Activated CD4-positive, alpha-beta T cell treated with anti-CD3 and anti-CD28 coated beads, Interleukin-2, amount 10 ng/mL, durations not matched to agents 24 days and 14 days (primary cell): ENCODE data around the gene SERPINB6. TPM values are rescaled to one million over a fixed set of nuclear protein-coding genes. Genes with fewer than 3 reads are reported as not detected.
A peak's percentile ranks its signal among the peaks of the same experiment; 100 is the strongest.
"Not testable (repeated sequence)": the region's sequence is repeated elsewhere in the genome, so short reads cannot be mapped to it uniquely, and the experiment has no call there.

Experiments used
- DNase-seq: peaks from one replicate; pipeline ENCODE4 v3.0.0; 2022
- H3K27ac Mint-ChIP-seq: one replicate; pipeline ENCODE4 v1.8.0; 2022; ENCODE audit warnings: mild to moderate bottlenecking, mixed read lengths
- H3K27me3 Mint-ChIP-seq: one replicate; pipeline ENCODE4 v1.8.0; 2022; ENCODE audit warnings: mixed read lengths
- H3K36me3 Mint-ChIP-seq: one replicate; pipeline ENCODE4 v1.8.0; 2022; ENCODE audit warnings: low read depth, mild to moderate bottlenecking, mixed read lengths
- H3K4me1 Mint-ChIP-seq: one replicate; pipeline ENCODE4 v1.8.0; 2021; ENCODE audit warnings: mixed read lengths
- H3K4me3 Mint-ChIP-seq: one replicate; pipeline ENCODE4 v1.8.0; 2022; ENCODE audit warnings: mild to moderate bottlenecking, moderate library complexity, mixed read lengths
- H3K9me3 Mint-ChIP-seq: one replicate; pipeline ENCODE4 v1.8.0; 2021; ENCODE audit warnings: mixed read lengths
- intact Hi-C: fragments of 100-400 bp; cut with micrococcal nuclease; formaldehyde crosslinking; loops from one replicate; pipeline ENCODE4 v1.15.1; 2023
- total RNA-seq: library from RNA; stranded (reverse); gene quantifications from 2 replicates; pipeline ENCODE4 v1.2.3, GENCODE V29; 2022

SERPINB6 gene
- total RNA-seq, 1 donor from 2014 or later: 33.1 TPM

DNA sequence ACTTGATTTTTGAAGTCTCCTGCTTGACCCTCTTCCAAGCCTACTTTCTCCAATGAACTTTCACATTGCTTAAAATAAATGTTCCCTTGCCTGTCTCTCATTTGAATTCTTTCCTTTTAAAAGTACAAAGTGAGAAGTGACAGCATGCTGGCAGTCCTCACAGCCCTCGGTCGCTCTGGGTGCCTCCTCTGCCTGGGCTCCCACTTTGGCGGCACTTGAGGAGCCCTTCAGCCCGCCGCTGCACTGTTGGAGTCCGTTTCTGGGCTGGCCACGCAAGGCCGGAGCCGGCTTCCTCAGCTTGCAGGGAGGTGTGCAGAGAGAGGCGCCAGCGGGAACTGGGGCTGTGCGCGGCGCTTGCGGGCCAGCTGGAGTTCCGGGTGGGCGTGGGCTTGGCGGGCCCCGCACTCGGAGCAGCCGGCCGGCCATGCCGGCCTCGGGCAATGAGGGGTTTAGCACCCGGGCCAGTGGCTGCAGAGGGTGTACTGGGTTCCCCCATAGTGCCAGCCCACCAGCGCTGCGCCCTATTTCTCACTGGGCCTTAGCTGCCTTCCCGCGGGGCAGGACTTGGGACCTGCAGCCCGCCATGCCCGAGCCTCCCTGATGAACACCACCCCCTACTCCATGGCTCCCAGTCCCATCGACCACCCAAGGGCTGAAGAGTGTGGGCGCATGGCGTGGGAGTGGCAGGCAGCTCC is 31.9 kb downstream of the SERPINB6 start:
- peaks cover 51% of the 10 kb centered on the region for H3K4me1 Mint-ChIP-seq
- peak overlapping the region; percentile 97 for H3K27ac Mint-ChIP-seq
- DNase-seq: no peak
- intact Hi-C loops: loop anchor here (1.0 to 2.0 kb wide), 9 partner anchors 13 to 270 kb away; partner anchors contain the start of genes NQO2 and RIPK1
- no peak overlapping the region for H3K4me3 Mint-ChIP-seq
- H3K9me3 Mint-ChIP-seq: peaks cover 26% of the 10 kb centered on the region
- peaks cover under 1% of the 10 kb centered on the region for H3K27me3 Mint-ChIP-seq
- H3K36me3 Mint-ChIP-seq: peaks cover 34% of the 10 kb centered on the region

DNA sequence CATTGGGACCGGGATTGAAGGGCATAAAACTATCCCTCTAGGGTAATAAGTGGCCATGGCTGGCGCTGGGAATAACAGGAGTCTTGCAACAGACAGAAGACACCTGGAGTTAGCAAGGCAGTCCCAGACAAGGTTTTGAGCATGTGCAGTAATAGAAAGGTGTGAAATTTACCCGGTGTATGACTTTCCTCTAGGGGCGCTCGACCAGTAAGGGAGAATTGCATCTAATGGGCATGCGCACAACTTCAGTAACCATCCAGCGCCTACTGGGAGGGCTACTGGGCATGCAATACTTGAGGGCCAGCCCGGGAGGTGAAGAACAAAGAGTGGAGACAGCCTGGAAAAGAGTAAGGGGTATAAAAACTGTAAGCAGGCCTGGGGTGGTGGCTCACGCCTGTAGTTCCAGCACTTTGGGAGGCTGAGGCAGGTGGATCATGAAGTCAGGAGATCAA is 32.7 kb downstream of the SERPINB6 start:
- H3K36me3 Mint-ChIP-seq: peaks cover 34% of the 10 kb centered on the region
- peaks cover 26% of the 10 kb centered on the region for H3K9me3 Mint-ChIP-seq
- peak overlapping the region; percentile 93 for H3K27ac Mint-ChIP-seq
- intact Hi-C loops: no loop called here
- peak overlapping the region; percentile 18 for H3K4me3 Mint-ChIP-seq
- no peak for DNase-seq
- H3K27me3 Mint-ChIP-seq: no peaks in the 10 kb centered on the region
- H3K4me1 Mint-ChIP-seq: peaks cover 51% of the 10 kb centered on the region

DNA sequence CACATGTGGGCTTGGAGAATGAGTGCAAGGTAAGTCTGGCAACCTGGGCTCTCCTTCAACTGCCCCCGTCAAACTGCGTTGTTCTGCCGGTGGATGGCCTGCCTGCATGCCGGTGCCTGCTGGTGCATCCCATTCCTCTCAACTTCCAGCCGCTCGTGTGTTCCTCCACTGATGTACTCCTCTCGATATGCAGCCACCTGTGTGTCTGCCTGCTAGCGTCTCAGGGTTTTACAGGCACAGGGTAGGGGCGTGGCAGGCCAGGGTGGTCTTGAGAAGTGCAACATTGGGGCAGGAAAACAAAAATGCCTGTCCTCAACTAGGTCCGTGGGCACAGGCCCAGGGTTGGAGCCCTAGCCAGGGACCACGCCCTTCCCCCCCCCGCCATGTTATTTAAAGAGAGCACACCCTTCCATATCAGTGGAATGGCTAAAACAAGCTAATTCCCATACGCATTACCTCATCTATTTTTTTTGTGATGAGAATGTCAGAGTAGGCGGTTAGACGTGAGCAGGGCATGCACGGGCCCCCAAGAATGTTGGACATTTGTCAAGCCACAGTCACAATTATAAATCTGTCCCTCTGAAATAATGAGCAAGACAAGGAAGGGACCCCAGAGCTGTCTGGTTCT is 33.2 kb downstream of the SERPINB6 start:
- intact Hi-C loops: no loop called here
- Mint-ChIP-seq H3K9me3 (peaks cover 26% of the 10 kb centered on the region), H3K4me3 (peak overlapping the region; percentile 23), H3K4me1 (peaks cover 48% of the 10 kb centered on the region), H3K27me3 (no peaks in the 10 kb centered on the region), H3K27ac (peak overlapping the region; percentile 93), H3K36me3 (peaks cover 34% of the 10 kb centered on the region)
- no peak for DNase-seq

DNA sequence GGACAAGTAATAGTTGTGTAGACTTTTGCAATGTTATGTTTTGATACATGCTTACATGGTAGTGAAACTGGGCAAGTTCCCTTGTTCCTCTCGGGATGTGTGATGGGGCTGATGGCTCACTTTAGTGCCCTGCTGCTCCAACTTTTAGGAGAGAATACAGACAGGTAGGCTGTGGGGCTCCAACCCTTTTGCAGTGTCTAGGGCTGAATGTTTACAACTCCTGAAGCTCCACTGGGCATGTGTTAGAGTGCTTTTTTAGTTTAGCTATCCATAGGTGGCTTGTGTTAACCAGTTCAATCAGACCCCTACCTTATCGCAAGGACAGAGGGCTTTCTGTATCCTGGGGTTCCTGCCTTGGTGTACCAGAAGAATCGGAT is 33.8 kb downstream of the SERPINB6 start:
- H3K9me3 Mint-ChIP-seq: peaks cover 24% of the 10 kb centered on the region
- H3K4me3 Mint-ChIP-seq: peak overlapping the region; percentile 59
- DNase-seq: no peak
- peaks cover 33% of the 10 kb centered on the region for H3K36me3 Mint-ChIP-seq
- no peaks in the 10 kb centered on the region for H3K27me3 Mint-ChIP-seq
- intact Hi-C loops: loop anchor here (2.0 kb wide), 1 partner anchor 35 kb away; the partner anchor contains the start of gene SERPINB9
- H3K4me1 Mint-ChIP-seq: peaks cover 43% of the 10 kb centered on the region
- peak overlapping the region; percentile 93 for H3K27ac Mint-ChIP-seq

DNA sequence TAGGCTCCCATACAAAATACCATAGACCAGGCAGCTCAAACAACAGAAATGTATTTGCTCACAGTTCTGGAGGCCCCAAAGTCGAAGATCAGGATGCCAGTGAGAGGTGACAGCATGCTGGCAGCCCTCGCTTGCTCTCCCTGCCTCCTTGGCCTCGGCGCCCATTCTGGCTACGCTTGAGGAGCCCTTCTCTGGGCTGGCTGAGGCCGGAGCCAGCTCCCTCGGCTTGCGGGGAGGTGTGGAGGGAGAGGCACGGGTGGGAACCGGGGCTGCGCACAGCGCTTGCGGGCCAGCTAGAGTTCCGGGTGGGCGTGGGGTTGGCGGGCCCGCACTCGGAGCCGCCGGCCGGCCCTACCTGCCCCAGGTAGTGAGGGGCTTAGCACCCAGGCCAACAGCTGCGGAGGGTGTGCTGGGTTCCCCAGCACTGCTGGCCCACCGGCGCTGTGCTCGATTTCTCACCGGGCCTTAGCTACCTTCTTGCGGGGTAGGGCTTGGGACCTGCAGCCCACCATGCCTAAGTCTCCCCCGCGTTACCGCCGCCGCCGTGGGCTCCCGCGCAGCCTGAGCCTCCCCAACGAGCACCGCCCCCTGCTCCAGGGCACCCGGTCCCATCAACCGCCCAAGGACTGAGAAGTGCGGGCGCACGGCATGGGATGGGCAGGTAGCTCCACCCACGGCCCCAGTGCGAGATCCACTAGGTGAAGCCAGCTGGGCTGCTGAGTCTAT is 35.6 kb downstream of the SERPINB6 start:
- H3K27me3 Mint-ChIP-seq: no peaks in the 10 kb centered on the region
- intact Hi-C loops: loop anchor here (2.0 kb wide), 1 partner anchor 33 kb away; the partner anchor contains the start of gene SERPINB9
- peak overlapping the region; percentile 11 for H3K27ac Mint-ChIP-seq
- H3K4me3 Mint-ChIP-seq: no peak overlapping the region
- H3K9me3 Mint-ChIP-seq: peaks cover 22% of the 10 kb centered on the region
- H3K4me1 Mint-ChIP-seq: peaks cover 43% of the 10 kb centered on the region
- H3K36me3 Mint-ChIP-seq: peaks cover 30% of the 10 kb centered on the region
- DNase-seq: no peak

DNA sequence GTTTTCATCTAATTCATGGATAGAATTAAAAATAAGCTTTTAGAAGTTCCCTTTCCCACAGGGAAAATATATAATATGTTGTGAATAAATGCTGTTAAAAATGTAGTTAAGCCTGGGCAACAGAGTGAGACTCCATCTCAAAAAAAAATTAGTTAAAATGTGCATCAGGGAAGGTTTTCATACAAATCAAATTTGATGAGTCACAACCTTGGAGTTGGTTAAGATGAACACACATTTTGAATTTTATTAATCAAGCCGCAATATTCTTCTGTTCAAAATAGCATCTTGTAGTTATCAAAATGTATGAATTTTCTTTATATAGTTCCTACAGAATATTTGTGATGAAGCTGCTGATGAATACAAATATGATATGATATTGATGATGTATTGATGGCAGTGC is 37.3 kb downstream of the SERPINB6 start:
- H3K27ac Mint-ChIP-seq: no peak overlapping the region
- intact Hi-C loops: no loop called here
- peaks cover 21% of the 10 kb centered on the region for H3K36me3 Mint-ChIP-seq
- peaks cover 36% of the 10 kb centered on the region for H3K4me1 Mint-ChIP-seq
- no peak overlapping the region for H3K4me3 Mint-ChIP-seq
- no peaks in the 10 kb centered on the region for H3K27me3 Mint-ChIP-seq
- no peak for DNase-seq
- H3K9me3 Mint-ChIP-seq: peaks cover 18% of the 10 kb centered on the region

DNA sequence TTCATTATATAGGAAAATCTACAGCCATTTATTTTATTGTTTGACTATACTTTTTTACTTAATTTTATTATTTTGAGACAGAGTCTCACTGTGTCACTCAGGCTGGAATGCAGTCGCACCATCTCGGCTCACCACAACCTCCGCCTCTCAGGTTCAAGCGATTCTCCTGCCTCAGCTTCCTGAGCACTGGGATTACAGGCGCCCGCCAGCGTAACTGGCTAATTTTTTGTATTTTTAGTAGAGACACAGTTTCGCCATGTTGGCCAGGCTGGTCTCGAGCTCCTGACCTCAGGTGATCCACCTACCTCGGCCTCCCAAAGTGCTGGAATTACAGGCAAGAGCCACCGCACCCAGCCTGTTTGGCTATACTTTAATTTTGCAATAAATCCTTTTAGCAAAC is 38.5 kb downstream of the SERPINB6 start:
- not testable (repeated sequence) for H3K27ac Mint-ChIP-seq, H3K4me3 Mint-ChIP-seq, DNase-seq, H3K27me3 Mint-ChIP-seq
- H3K36me3 Mint-ChIP-seq: peaks cover 14% of the 10 kb centered on the region
- intact Hi-C loops: loop anchor here (1.0 to 2.0 kb wide), 6 partner anchors 22 to 142 kb away; partner anchors contain the start of gene SERPINB1
- peaks cover 30% of the 10 kb centered on the region for H3K4me1 Mint-ChIP-seq
- peaks cover 16% of the 10 kb centered on the region for H3K9me3 Mint-ChIP-seq

DNA sequence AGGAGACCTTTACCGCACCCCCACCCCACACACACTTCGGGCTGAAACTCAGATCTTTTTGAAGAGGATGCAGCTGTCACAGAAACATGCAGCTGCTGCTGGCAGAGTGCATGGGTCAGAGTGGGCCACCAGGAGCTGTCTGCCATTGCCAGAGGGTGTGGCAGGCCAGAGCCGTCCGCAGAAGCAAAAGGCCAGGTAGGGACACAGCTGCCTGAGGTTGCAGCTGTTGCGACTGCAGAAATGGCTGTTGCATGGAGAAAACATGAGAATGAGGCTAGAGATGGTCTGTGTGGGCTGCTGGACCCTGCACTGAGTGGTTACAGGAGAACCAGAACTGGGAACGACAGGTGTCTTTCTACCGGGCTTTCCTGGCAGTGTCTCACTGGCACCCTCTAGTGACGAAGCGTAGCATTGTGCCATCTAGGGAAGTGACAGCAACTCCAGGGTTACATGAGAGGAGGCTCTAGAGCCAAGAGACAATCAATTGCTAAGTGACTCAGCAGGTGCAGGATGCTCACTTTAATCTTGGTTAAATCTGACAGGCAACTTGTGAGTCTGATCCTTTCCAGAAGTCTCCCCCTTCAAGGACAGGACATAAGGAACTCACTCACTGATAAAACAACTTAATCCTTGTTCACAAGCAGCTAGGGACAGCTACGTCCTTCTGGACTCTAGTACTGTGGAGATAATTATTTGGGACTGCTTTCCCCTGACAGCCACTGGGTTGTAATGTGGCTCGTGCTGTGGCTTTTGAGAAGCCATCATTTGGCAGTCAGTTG is 39.2 kb downstream of the SERPINB6 start:
- peaks cover 23% of the 10 kb centered on the region for H3K4me1 Mint-ChIP-seq
- peak overlapping the region; percentile 39 for H3K4me3 Mint-ChIP-seq
- peak overlapping the region; percentile 60 for H3K27ac Mint-ChIP-seq
- intact Hi-C loops: loop anchor here (1.0 to 2.0 kb wide), 6 partner anchors 21 to 141 kb away; partner anchors contain the start of gene SERPINB1
- H3K36me3 Mint-ChIP-seq: peaks cover 10% of the 10 kb centered on the region
- DNase-seq: peak; percentile 96
- H3K27me3 Mint-ChIP-seq: no peaks in the 10 kb centered on the region
- H3K9me3 Mint-ChIP-seq: peaks cover 15% of the 10 kb centered on the region

DNA sequence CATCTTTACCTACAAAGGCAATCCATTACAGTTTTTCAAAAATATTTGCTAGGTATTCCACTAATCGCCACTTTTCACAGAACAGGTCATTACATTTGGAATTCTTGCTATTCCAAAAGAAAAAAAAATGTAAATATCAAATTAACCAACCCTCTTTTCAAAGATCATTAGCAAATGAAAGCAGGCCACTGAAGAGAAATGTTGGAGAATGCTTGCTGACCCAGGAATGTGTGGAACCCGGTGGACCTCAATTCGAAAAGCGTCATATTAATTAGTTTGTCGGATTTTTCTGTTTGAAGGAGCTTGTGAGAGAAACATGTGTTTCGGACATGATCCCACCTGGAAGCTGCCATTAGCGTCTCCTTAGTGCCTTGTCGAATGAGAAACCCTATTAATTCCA is 40.3 kb downstream of the SERPINB6 start:
- intact Hi-C loops: no loop called here
- H3K27me3 Mint-ChIP-seq: no peaks in the 10 kb centered on the region
- peaks cover 13% of the 10 kb centered on the region for H3K4me1 Mint-ChIP-seq
- DNase-seq: no peak
- H3K27ac Mint-ChIP-seq: no peak overlapping the region
- peaks cover 4% of the 10 kb centered on the region for H3K9me3 Mint-ChIP-seq
- H3K36me3 Mint-ChIP-seq: no peaks in the 10 kb centered on the region
- no peak overlapping the region for H3K4me3 Mint-ChIP-seq

DNA sequence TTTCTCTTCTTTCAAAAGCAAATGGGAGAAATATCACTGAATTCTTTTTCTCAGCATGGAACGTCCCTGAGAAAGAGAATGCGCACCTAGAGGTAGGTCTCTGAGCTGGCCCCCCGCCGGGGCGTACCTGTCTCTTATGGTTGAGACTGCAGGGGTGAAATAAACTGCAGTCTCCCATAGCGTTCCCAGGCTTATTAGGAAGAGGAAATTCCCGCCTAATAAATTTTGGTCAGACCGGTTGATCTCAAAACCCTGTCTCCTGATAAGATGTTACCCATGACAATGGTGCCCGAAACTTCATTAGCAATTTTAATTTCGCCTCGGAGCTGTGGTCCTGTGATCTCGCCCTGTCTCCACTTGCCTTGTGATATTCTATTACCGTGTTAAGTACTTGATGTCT is 43.4 kb downstream of the SERPINB6 start:
- H3K36me3 Mint-ChIP-seq, H3K9me3 Mint-ChIP-seq, DNase-seq, H3K4me3 Mint-ChIP-seq, intact Hi-C loops, H3K27ac Mint-ChIP-seq, H3K27me3 Mint-ChIP-seq: not testable (repeated sequence)
- H3K4me1 Mint-ChIP-seq: peaks cover 18% of the 10 kb centered on the region

DNA sequence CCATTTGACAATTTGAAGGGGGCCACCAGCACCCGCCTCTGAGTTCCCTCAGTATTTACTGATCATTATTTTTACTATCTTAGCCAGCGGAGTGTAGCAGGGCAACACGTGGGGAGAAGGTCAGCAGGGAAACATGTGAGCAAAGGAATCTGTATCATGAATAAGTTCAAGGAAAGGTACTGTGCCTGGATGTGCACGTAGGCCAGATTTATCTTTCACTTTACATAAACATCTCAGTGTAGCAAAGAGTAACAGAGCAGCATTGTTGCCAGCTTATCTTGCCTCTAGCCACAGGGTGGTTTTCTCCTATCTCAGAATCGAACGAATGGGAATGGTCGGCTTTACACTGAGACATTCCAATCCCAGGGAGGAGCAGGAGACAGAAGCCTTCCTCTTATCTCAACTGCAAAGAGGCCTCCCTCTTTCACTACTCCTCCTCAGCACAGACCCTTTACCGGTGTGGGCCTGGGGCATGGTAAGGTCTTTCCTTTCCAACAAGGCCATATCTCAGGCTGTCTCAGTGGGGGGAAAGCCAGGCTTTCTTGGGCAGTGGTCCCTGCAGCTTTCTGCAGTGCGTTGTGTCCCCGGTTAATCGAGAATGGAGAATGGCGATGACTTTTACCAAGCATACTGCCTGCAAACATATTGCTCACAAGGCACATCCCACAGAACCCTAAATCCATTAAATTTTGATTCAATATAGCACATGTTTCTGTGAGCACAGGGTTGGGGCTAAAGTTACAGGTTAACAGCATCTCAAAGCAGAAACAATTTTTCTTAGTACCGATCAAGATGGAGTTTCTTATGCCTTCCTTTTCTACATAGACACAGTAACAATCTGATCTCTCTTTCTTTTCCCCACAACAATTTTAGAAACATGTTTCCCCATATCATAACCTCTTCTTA is 45.3 kb downstream of the SERPINB6 start:
- H3K27ac Mint-ChIP-seq, DNase-seq, H3K36me3 Mint-ChIP-seq, H3K4me1 Mint-ChIP-seq, H3K9me3 Mint-ChIP-seq, intact Hi-C loops, H3K4me3 Mint-ChIP-seq: not testable (repeated sequence)
- peaks cover 11% of the 10 kb centered on the region for H3K27me3 Mint-ChIP-seq

DNA sequence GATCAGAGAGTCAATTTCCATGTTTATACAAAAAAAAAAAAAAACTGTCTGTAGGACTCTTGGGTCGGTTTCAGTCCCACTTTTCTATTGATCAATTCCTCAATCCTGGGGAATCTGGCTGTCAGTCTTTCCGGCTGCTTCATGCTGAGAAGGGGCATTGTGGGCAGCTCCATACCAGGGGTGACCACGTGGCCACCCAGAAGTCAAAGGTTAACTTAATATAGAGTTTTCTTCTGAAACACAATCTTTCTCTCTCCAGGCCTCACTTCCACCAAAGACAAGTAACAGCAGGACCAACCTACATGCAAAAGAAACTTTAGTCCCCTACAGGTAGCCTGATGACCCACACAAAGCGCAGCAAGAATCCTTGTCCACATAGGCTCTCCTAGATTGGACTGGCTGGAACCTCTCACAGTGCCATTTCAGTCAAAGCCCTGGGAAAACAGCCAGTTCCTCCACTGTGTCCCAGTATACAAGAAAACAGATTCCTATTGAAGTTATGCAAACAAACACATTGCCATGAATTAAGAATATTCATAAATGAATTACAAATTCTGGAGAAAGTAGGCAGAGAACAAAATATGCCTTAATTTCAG is 49.7 kb downstream of the SERPINB6 start:
- intact Hi-C loops: no loop called here
- Mint-ChIP-seq H3K4me3 (no peak overlapping the region), H3K4me1 (peaks cover 23% of the 10 kb centered on the region), H3K36me3 (peaks cover 3% of the 10 kb centered on the region), H3K27me3 (peaks cover 13% of the 10 kb centered on the region), H3K27ac (no peak overlapping the region), H3K9me3 (peaks cover 7% of the 10 kb centered on the region)
- no peak for DNase-seq
